Activated T-cell treated with anti-CD3 and anti-CD28 coated beads, Interleukin-2, amount 50 U/mL, for 24 hours (primary cell): ENCODE measurements around the gene ARSB.

Source experiments
- DNase-seq: peaks from one replicate; pipeline ENCODE4 v3.0.0-alpha.2; 2020
- H3K27ac Mint-ChIP-seq: 2 replicates; pipeline ENCODE4 v1.8.0; 2020; ENCODE audit warnings: mild to moderate bottlenecking, mixed read lengths
- H3K27me3 Mint-ChIP-seq: 2 replicates; pipeline ENCODE4 v1.8.0; 2020; ENCODE audit warnings: mixed read lengths
- H3K36me3 Mint-ChIP-seq: 2 replicates; pipeline ENCODE4 v1.8.0; 2020; ENCODE audit warnings: low read depth, mixed read lengths
- H3K4me1 Mint-ChIP-seq: 2 replicates; pipeline ENCODE4 v1.8.0; 2020; ENCODE audit warnings: low read depth, mixed read lengths
- H3K4me3 Mint-ChIP-seq: 2 replicates; pipeline ENCODE4 v1.8.0; 2020; ENCODE audit warnings: mild to moderate bottlenecking, moderate library complexity, mixed read lengths
- H3K9me3 Mint-ChIP-seq: 2 replicates; pipeline ENCODE4 v1.8.0; 2020; ENCODE audit warnings: mixed read lengths

ARSB gene

GRCh38 chr5:78953092-78953800 is 31.9 kb downstream of the ARSB start:
- Mint-ChIP-seq H3K36me3 (peaks cover 37% of the 10 kb centered on the region), H3K9me3 (no peaks in the 10 kb centered on the region), H3K4me3 (no peak overlapping the region), H3K27me3 (no peaks in the 10 kb centered on the region), H3K27ac (peak overlapping the region; percentile 30), H3K4me1 (peaks cover 16% of the 10 kb centered on the region)
- DNase-seq: no peak

DNA sequence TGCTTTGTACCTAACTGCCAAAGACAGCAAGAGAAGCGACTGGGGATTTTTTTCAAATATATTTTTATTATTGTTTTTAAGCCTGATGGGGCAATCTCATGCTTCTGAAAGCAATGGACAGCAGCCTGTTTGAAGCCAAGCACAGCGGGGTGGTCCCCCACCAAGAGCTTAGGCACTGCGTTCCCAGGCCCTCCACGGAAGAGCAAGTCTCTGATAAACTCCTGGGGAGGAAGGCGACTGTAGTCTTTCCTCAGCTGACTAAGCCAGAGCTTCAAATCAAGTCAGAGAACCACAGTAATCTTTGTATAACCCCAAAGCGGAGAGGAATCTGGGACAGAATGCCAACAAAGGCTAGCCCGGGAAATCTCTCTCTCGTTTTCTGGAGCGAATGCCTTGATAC is 54.4 kb downstream of the ARSB start:
- Mint-ChIP-seq H3K36me3 (no peaks in the 10 kb centered on the region), H3K4me1 (no peaks in the 10 kb centered on the region), H3K27ac (no peak overlapping the region), H3K4me3 (no peak overlapping the region), H3K27me3 (no peaks in the 10 kb centered on the region), H3K9me3 (no peaks in the 10 kb centered on the region)
- no peak for DNase-seq

- H3K4me3 Mint-ChIP-seq: no peak overlapping the region
- H3K27me3 Mint-ChIP-seq: no peaks in the 10 kb centered on the region
- no peaks in the 10 kb centered on the region for H3K4me1 Mint-ChIP-seq
- H3K9me3 Mint-ChIP-seq: no peaks in the 10 kb centered on the region
- H3K36me3 Mint-ChIP-seq: no peaks in the 10 kb centered on the region
- DNase-seq: no peak
- H3K27ac Mint-ChIP-seq: no peak overlapping the region
Measured at GRCh38 chr5:78929833-78930232, 55.3 kb downstream of the ARSB start.

- DNase-seq: no peak
- H3K4me1 Mint-ChIP-seq: peaks cover 2% of the 10 kb centered on the region
- no peak overlapping the region for H3K4me3 Mint-ChIP-seq
- H3K27ac Mint-ChIP-seq: no peak overlapping the region
- H3K36me3 Mint-ChIP-seq: peaks cover 2% of the 10 kb centered on the region
- no peaks in the 10 kb centered on the region for H3K27me3 Mint-ChIP-seq
- no peaks in the 10 kb centered on the region for H3K9me3 Mint-ChIP-seq
Measured at GRCh38 chr5:78927657-78928282, 57.3 kb downstream of the ARSB start.

DNA sequence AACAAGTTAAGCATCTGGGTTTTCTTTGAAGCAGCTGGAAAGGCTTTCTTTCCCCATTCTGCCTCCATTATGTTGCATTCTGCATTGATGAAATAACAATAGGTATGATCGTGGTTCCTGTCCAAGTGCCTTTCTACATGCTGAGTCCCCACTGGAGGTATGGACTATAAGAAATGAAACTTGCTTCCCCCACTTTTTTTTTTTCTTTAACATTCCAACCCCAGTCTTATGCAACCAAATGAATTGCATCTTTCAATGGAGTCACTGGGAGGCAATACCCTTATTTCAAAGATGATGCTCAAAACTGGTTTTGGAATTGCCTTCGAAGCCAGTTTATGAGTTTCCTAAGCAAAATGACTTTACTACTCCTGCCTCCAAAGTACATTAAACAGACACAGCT is 58.9 kb downstream of the ARSB start:
- Mint-ChIP-seq H3K27ac (no peak overlapping the region), H3K9me3 (no peaks in the 10 kb centered on the region), H3K4me3 (no peak overlapping the region), H3K4me1 (peaks cover 2% of the 10 kb centered on the region), H3K27me3 (no peaks in the 10 kb centered on the region), H3K36me3 (peaks cover 2% of the 10 kb centered on the region)
- no peak for DNase-seq

DNA sequence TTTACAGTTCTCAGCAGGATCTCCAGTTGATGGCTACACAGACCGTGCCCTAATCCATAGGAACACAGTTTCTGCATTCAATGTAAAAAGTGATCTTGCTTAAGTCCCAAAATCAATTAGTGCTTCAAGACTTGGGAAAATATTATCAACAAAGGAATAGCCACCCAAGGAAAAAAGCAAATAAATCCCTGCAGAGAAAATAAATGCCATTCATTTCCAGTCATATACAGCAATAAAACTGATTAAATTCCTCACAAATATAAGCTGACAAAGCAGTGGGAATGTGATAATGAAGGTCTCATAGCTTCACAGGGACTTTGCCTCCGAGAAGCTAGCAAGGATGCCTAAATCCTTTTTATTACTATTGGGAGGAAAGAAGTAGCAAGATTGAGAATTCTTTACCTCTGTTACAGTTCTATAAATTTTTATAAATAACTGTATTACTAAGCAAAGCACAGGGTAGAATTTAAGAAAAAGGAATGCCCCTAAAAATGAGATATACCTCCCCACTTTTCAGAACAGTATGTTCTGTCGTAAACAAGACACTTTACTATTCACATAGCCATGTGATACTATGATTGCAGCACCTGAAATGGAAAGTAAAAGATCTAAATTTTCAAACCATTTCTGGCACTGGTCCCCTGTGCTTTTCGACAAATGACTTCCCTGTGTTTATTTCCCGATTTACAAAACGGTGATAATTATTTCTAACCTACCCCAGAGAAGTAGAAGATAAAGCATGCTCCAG is 59.8 kb downstream of the ARSB start:
- peaks cover 2% of the 10 kb centered on the region for H3K4me1 Mint-ChIP-seq
- no peaks in the 10 kb centered on the region for H3K9me3 Mint-ChIP-seq
- no peak overlapping the region for H3K4me3 Mint-ChIP-seq
- no peak for DNase-seq
- H3K36me3 Mint-ChIP-seq: peaks cover 2% of the 10 kb centered on the region
- no peaks in the 10 kb centered on the region for H3K27me3 Mint-ChIP-seq
- no peak overlapping the region for H3K27ac Mint-ChIP-seq

DNA sequence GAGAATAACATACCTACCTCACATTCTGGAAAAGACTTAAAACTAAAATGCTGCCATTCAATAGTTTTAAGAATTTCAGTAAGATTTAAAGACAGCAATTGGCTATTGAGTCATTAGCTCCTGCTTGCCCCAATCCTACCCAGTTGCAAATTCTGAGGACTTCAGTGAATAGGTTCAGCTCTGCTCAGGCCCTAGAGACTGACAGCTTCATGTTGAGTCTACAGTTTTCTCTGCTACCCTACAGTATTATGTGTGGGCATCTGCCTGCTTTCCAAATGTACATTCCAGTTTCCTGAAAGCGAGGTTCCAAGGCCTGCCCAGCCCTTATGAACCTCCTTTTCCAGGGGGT is 61.5 kb downstream of the ARSB start:
- Mint-ChIP-seq H3K27ac (no peak overlapping the region), H3K27me3 (no peaks in the 10 kb centered on the region), H3K36me3 (peaks cover 4% of the 10 kb centered on the region), H3K4me1 (peaks cover 2% of the 10 kb centered on the region), H3K4me3 (no peak overlapping the region), H3K9me3 (no peaks in the 10 kb centered on the region)
- DNase-seq: no peak

DNA sequence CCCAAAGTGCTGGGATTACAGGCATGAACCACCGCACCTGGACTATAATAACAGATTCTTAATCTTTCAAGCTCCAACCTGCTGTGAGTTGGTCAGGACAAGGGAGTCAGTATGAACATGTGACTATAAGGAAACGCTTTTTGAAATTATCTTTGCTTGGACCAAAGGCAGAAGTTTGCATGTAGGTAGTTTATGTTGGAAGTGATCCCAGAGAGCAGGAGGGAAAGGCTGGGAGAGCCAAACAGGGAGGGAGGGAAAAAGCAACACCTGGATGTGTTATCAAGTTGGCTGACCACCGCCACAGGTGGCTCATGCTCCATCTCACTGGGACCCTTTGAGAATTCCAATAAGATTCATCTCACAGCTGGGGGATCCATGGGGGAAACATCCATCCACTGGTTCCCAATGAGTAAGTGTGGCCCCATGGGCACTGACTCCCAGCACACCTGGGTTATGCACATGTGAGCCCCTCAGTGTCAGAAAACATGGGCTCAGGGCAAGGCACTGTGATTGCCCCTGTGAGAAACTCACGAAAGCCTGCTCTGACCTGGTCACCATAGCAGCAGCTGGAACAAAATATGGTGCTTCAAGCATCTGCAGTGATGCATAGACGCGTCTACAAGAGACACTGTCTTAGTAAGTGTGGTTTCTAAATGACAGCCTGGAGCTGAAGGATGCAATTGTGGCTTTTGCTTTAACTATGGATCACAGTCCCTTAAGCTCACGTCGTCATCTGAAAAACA is 62.1 kb downstream of the ARSB start:
- no peak for DNase-seq
- no peak overlapping the region for H3K4me3 Mint-ChIP-seq

DNA sequence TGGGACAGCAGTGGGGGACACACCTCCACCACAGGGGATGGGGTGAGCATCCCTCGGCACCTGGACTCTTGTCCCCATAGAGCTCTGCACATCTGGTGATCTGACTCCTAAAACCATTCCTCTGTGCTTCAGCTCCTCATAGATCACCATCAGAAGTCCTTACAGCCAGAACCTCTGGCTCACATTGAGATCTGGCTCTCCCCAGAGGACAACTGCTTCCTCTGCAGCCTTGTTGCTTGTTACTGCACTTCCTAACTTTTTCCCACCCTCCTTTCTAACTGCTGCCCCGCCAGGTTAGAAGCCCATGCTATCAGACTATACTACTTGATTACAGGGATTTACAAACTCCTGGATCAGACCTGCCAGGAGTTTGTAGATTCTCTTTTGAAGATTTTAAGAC is 64.5 kb downstream of the ARSB start:
- Mint-ChIP-seq H3K27ac (no peak overlapping the region), H3K9me3 (no peaks in the 10 kb centered on the region), H3K36me3 (peaks cover 4% of the 10 kb centered on the region), H3K4me1 (peaks cover 2% of the 10 kb centered on the region), H3K4me3 (no peak overlapping the region), H3K27me3 (no peaks in the 10 kb centered on the region)
- DNase-seq: no peak

More for the DNA sequence above, 62.1 kb downstream of the ARSB start:
- peaks cover 4% of the 10 kb centered on the region for H3K36me3 Mint-ChIP-seq
- H3K9me3 Mint-ChIP-seq: no peaks in the 10 kb centered on the region
- H3K4me1 Mint-ChIP-seq: peaks cover 2% of the 10 kb centered on the region
- no peaks in the 10 kb centered on the region for H3K27me3 Mint-ChIP-seq
- H3K27ac Mint-ChIP-seq: no peak overlapping the region

DNA sequence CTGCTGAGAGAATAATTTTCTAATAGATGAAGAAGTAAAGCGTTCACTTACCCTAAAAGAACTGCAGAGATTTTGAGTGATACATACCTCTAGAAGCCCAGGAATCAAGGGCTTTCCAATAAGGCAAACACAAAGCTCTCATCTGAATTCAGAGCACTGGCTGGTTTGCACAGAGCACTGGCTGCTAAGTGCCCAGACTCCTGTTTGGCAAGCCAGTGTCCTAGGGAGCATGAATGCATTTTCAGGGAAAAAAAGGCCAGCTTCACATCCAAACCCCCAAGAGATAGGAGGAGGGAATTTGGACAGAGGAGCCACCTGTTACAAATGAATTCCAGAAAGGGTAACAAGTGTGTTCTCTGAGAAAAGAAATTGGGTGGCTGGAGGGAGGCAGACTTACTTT is 65.3 kb downstream of the ARSB start:
- Mint-ChIP-seq H3K4me3 (no peak overlapping the region), H3K9me3 (no peaks in the 10 kb centered on the region), H3K27ac (no peak overlapping the region), H3K27me3 (no peaks in the 10 kb centered on the region), H3K36me3 (peaks cover 4% of the 10 kb centered on the region), H3K4me1 (peaks cover 2% of the 10 kb centered on the region)
- no peak for DNase-seq

DNA sequence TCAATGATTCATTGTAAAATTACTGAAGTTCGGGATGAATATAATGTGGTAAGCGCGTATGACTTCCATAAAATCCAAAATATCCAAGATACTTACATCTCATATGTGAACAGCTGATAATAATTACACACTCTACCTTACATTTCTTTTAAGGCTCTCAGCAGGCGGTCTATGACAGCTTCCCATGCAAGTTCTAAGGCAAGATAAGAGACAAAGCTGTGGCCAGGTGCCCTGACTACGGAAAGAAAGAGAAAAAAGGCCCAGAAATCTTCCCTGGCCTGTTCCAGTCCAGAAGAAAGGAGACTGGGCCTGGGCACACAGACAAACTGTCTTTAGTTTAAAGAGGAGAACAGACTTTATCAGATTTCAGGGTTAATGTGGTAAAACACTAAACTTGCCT is 69.1 kb downstream of the ARSB start:
- H3K4me1 Mint-ChIP-seq: peaks cover 2% of the 10 kb centered on the region
- H3K9me3 Mint-ChIP-seq: no peaks in the 10 kb centered on the region
- no peak for DNase-seq
- peaks cover 4% of the 10 kb centered on the region for H3K36me3 Mint-ChIP-seq
- H3K27ac Mint-ChIP-seq: no peak overlapping the region
- no peaks in the 10 kb centered on the region for H3K27me3 Mint-ChIP-seq
- no peak overlapping the region for H3K4me3 Mint-ChIP-seq

- Mint-ChIP-seq H3K9me3 (no peaks in the 10 kb centered on the region), H3K36me3 (peaks cover 6% of the 10 kb centered on the region), H3K27me3 (no peaks in the 10 kb centered on the region), H3K4me3 (no peak overlapping the region), H3K27ac (no peak overlapping the region), H3K4me1 (peaks cover 2% of the 10 kb centered on the region)
- DNase-seq: no peak
Measured at GRCh38 chr5:78915170-78915569, 69.9 kb downstream of the ARSB start.

DNA sequence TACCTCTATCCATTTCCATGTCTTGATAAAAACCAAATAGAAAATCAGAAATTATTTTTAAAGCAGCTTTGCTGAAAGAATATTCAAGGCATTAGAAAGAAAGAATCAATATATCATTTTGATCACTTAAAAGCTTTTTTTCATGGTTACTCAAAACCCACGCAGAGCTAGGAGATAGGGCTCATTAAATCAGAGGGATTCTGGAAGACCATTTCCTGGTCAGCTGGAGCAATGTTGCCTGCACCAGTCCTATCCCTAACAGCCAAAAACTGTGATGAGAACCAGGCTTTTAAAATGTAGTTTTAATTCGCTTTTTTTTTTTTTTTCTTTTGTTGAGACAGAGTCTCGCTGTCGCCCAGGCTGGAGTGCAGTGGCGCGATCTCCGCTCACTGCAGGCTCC is 72.3 kb downstream of the ARSB start:
- Mint-ChIP-seq H3K9me3 (no peaks in the 10 kb centered on the region), H3K4me3 (no peak overlapping the region), H3K4me1 (peaks cover 2% of the 10 kb centered on the region), H3K27me3 (no peaks in the 10 kb centered on the region), H3K27ac (no peak overlapping the region), H3K36me3 (peaks cover 9% of the 10 kb centered on the region)
- no peak for DNase-seq

DNA sequence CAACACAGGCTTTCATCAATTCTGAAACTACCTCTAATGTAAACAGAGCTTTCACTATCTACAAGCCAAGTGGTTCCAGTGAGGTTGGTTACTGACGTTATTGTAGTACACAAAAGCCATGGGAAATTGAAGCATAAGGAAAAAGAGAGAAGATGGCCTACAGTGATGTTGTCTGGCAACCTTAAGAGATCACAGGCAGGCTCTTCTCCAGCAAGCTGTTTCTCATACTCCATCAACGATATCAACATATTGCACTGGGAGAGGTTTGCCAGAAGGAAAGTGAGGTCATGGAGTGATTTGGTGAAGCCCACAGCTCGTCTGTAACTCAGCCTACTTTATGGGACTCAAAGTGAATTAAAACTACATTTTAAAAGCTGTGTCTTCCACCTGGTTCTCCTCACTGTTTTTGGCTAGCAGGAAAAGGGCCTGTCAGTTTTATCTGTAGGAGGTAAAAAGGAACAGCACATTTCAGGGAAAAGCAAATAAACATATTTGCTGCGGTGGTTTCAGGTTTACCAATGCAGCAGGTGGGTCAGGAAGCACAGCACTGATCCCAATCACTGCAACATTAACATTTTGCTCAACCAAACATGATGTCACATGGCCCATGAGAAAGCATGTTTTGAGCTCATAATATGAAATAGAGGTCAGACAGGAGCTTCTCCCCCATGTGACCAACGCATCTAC is 72.9 kb downstream of the ARSB start:
- H3K36me3 Mint-ChIP-seq: peaks cover 9% of the 10 kb centered on the region
- DNase-seq: no peak
- no peak overlapping the region for H3K4me3 Mint-ChIP-seq
- H3K4me1 Mint-ChIP-seq: peaks cover 2% of the 10 kb centered on the region
- H3K9me3 Mint-ChIP-seq: no peaks in the 10 kb centered on the region
- no peak overlapping the region for H3K27ac Mint-ChIP-seq
- H3K27me3 Mint-ChIP-seq: no peaks in the 10 kb centered on the region
